ENCODE data around the gene KCNH5.

- TF ChIP-seq CTCF (IDR thresholded peaks at IDR 0.05) (no peak), POLR2A (IDR thresholded peaks at IDR 0.05; ENCODE audit: low read depth) (no peak), EP300 (IDR thresholded peaks at IDR 0.05) (no peak), POLR2AphosphoS5 (IDR thresholded peaks at IDR 0.05) (no peak)
Measured at GRCh38 chr14:63051992-63052391, 6.7 kb upstream of the KCNH5 start.
